Panc1 (cell line): ENCODE results near the gene ALKAL2.

Source experiments
- POLR2AphosphoS5 ChIP-seq: IDR thresholded peaks from 2 replicates; pipeline ENCODE4 v1.6.1; 2012; ENCODE audit warnings: mild to moderate bottlenecking, low read depth, low read length, moderate library complexity
- TCF7L2 ChIP-seq: IDR thresholded peaks from 2 replicates; pipeline ENCODE4 v1.6.1; 2011; ENCODE audit warnings: mild to moderate bottlenecking, low read depth, low read length, inconsistent platforms

GRCh38 chr2:263022-263738 is 24.7 kb downstream of the ALKAL2 start:
- TF ChIP-seq POLR2AphosphoS5, result no peak
- TF ChIP-seq TCF7L2, result no peak
